Thyroid gland (tissue), 4 donors: ENCODE results near the gene NUAK1. TPM values are rescaled to one million over a fixed set of nuclear protein-coding genes. Genes with fewer than 3 reads are reported as not detected.

Experiments
- DNase-seq, 2 donors: peaks; one replicate each; pipeline ENCODE4 v3.0.0-alpha.2; 2019
- H3K27ac ChIP-seq, 3 donors: fragments of 200-600 bp; sonication (generic); 1 replicate in 2 of 3; 2 replicates in 1 of 3; pipeline ENCODE4 v1.5.1; 2016 to 2019; ENCODE audit warnings: mild to moderate bottlenecking in 1 of 3, moderate library complexity in 1 of 3
- H3K27me3 ChIP-seq: fragments of 200-600 bp; sonication (generic); one replicate; pipeline ENCODE4 v1.5.1; 2019
- H3K36me3 ChIP-seq, 2 donors: fragments of 200-600 bp; sonication (generic); one replicate each; pipeline ENCODE4 v1.5.1; 2016 to 2019
- H3K4me1 ChIP-seq, 2 donors: fragments of 200-600 bp; sonication (generic); one replicate each; pipeline ENCODE4 v1.5.1; 2017 to 2019
- H3K4me3 ChIP-seq, 3 donors: fragments of 200-600 bp; sonication (generic); replicated peaks in 1 of 3; 1 replicate in 2 of 3; 2 replicates in 1 of 3; pipeline ENCODE4 v1.5.1; 2016; ENCODE audit warnings: mild to moderate bottlenecking in 1 of 3
- H3K9me3 ChIP-seq: fragments of 200-600 bp; sonication (generic); one replicate; pipeline ENCODE4 v1.5.1; 2017
- POLR2A ChIP-seq, 2 donors: fragments of 450-650 bp; IDR thresholded peaks; one replicate each; pipeline ENCODE4 v1.6.1; 2017; ENCODE audit warnings: antibody characterized with exemption in 2 of 2, mild to moderate bottlenecking in 2 of 2, moderate library complexity in 1 of 2
- WGBS, 2 donors: methylation state at CpG; one replicate each; pipeline ENCODE4 v1.1.5; 2017; 5-methylcytosine and 5-hydroxymethylcytosine counted together
- intact Hi-C: fragments of 100-400 bp; cut with DNase I; formaldehyde crosslinking; loops from one replicate; pipeline ENCODE4 v1.15.1; 2023
- total RNA-seq, 4 donors: library from RNA; depleted of rRNA; stranded (reverse); fragments of >200 nt; gene quantifications; one replicate each; pipeline ENCODE4 v1.2.3, GENCODE V29; 2016
- TF ChIP-seq, protein P1 (sequence below), 6 experiments: fragments of 200-600 bp in 3 of 6; fragments of 450-650 bp in 3 of 6; sonication (generic) in 3 of 6; IDR thresholded peaks; one replicate each; pipeline ENCODE4 v1.5.1; 2016 to 2019; ENCODE audit warnings: antibody characterized with exemption in 6 of 6, mild to moderate bottlenecking in 2 of 6, inconsistent platforms in 1 of 6, moderate library complexity in 1 of 6

NUAK1 gene
- total RNA-seq = 10 to 100 TPM in 3 of 4 donors, 1 to 10 TPM in 1; 4.5 to 38.4 (median 10.6) TPM

DNA sequence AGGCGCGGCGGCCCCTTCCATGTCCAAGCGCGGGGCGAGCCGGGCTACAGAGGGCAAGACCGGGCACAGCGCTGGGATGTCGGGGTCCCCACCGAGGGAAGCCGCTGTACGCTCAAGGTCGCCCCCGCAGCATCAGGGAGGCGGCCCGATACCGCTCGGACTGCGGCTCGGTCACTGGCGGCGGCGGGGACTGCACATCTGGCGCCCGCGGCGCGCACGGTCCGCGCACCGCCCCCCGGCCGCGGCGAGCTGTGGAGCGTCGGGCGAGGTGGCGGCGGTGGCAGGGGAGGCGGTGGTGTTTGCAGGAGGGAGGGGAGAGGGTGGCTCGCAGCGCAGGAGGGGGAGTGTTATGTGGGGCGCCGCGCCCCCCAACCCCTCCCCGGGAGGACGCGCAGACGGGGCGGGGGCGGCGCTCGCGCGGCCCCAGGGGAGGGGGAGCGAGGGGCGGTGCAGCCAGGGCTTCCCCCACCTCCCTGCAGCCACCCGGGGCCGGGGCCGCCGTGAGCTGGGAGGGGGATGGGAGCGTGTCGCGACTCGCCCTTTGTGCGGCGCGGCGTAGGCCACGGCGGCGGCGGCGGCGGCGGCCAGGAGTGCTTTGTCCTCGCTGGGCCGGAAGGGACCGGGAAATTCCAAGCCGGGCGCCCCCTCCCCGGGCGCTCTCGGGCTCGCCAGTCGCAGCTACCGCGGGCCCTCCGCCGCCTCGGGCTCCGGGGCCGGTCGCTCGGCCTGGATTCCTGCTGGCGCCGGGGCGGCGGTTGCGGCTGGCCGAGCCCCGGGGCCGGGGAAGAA is at the start of gene NUAK1:
TSS of gene NUAK1 (minus strand) at position 322 of the 789 bp plus-strand sequence. CDS start at position 21, 301 bp downstream.
- TF ChIP-seq POLR2A (IDR thresholded peaks at IDR 0.05) = peak; percentile 46 to 58
- TF ChIP-seq, protein P1, sequence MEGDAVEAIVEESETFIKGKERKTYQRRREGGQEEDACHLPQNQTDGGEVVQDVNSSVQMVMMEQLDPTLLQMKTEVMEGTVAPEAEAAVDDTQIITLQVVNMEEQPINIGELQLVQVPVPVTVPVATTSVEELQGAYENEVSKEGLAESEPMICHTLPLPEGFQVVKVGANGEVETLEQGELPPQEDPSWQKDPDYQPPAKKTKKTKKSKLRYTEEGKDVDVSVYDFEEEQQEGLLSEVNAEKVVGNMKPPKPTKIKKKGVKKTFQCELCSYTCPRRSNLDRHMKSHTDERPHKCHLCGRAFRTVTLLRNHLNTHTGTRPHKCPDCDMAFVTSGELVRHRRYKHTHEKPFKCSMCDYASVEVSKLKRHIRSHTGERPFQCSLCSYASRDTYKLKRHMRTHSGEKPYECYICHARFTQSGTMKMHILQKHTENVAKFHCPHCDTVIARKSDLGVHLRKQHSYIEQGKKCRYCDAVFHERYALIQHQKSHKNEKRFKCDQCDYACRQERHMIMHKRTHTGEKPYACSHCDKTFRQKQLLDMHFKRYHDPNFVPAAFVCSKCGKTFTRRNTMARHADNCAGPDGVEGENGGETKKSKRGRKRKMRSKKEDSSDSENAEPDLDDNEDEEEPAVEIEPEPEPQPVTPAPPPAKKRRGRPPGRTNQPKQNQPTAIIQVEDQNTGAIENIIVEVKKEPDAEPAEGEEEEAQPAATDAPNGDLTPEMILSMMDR (IDR thresholded peaks at IDR 0.05) = peak in 2 of 6 experiments; percentile 12 to 18
- no peaks in the 10 kb centered on the region for H3K9me3 ChIP-seq
- peak within 1 kb of the TSS; percentile 72 to 85 (median 74) for H3K4me3 ChIP-seq
- H3K27ac ChIP-seq = peak within 1 kb of the TSS; percentile 73 to 91 (median 80)
- no peaks in the 10 kb centered on the region for H3K36me3 ChIP-seq
- DNase-seq = peak; percentile 74 to 77
- H3K4me1 ChIP-seq = peaks cover 27 to 35% of the 10 kb centered on the region in 2 donors
- intact Hi-C loops = loop anchor here (5.0 kb wide), 1 partner anchor 432 kb away; no protein-coding TSS in a partner anchor
- no peaks in the 10 kb centered on the region for H3K27me3 ChIP-seq
- WGBS, 2 donors = 1% methylated on average over 25 of the region's 106 CpGs; no CpG with 5 or more reads in 1 of the 2 donors

DNA sequence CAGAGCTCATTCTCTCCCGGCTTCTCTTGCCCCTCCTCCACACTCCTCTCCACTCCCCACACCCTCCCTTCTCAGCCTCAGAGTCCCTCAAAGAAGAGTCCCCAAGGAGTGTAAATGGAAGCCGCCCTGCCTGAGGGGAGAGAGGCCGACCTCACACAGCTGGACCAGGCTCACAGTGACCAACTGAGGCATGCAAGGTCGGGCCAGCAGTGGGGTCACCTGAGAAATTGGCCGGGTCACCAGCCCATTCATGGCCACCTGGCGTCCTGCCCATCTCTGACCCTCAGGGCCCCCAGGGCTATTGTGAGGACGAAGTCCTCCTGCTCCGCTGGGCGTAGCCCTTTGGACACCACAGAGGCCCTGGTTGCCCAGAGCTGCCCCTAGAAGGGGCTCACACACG is 49.5 kb upstream of the NUAK1 start:
- TF ChIP-seq, protein P1 (IDR thresholded peaks at IDR 0.05) = no peak
- TF ChIP-seq POLR2A (IDR thresholded peaks at IDR 0.05) = no peak
- Histone ChIP-seq H3K4me3 (no peak overlapping the region), H3K4me1 (peaks cover 36 to 60% of the 10 kb centered on the region in 2 donors), H3K27ac (no peak overlapping the region), H3K9me3 (no peaks in the 10 kb centered on the region), H3K27me3 (no peaks in the 10 kb centered on the region), H3K36me3 (no peaks in the 10 kb centered on the region)
- 57 to 62% methylated on average over 4 to 9 of the region's 10 CpGs for WGBS, 2 donors
- intact Hi-C loops = no loop called here
- DNase-seq = no peak

DNA sequence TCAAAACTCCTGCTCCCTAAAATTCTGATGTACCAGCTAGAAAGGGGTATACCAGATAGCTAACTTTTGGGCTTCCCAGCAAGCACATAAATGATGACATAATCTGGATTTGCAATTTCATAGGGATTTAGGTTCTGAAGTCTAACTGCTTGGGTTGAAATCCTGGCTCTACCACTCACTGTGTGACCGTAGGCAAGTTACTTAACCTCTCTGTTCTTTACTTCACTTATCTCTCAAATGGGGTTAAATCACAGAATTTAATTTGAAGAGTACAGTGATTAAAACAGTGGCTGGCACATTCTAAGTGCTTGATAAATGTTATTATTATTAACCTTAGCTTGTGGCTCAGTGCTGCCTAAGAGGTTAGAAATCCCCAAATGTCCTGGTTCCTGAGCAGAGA is 49.1 kb upstream of the NUAK1 start:
- H3K4me3 ChIP-seq = no peak overlapping the region
- 85 to 94% methylated on average over 1 of the region's 1 CpG for WGBS, 2 donors
- no peak for DNase-seq

DNA sequence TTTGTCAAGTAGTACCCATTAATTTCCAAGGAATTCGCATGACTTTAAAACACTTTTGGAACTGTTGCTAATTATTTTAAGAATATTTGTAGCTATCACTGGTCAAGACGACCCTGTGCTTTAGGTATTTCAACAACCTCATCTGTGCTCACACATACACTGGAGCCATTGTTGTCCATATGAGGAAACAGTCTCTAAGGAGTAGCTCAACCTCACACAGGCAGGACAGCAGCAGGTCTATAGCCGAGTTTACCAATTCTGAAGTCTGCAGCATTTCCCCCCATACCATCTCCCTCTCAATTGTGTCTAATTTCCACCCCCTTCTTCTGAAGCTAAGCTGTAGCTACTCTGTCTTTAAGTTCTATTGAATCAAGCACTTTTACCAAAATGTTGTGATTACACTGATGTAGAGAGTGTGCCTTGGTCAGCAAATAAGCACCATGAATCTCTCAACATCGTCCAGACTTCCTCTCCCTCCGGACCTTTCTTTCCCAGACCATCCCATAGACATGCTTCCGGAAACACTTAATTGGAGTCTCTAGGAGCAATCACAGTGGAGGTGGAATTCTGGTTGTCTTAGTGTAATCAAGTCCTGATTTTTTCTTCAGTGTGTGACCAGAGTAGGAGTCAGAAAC is 48.5 kb upstream of the NUAK1 start:
- DNase-seq = no peak
- intact Hi-C loops = no loop called here
- Histone ChIP-seq H3K27me3 (no peaks in the 10 kb centered on the region), H3K4me1 (peaks cover 28 to 50% of the 10 kb centered on the region in 2 donors), H3K4me3 (no peak overlapping the region), H3K27ac (no peak overlapping the region), H3K36me3 (no peaks in the 10 kb centered on the region), H3K9me3 (no peaks in the 10 kb centered on the region)
- TF ChIP-seq, protein P1 (IDR thresholded peaks at IDR 0.05) = no peak
- no peak for TF ChIP-seq POLR2A (IDR thresholded peaks at IDR 0.05)
- WGBS, 2 donors = 31 to 36% methylated on average over 6 of the region's 6 CpGs

More for the DNA sequence above, 49.1 kb upstream of the NUAK1 start:
- TF ChIP-seq POLR2A (IDR thresholded peaks at IDR 0.05) = no peak
- TF ChIP-seq, protein P1 (IDR thresholded peaks at IDR 0.05) = no peak
- no peaks in the 10 kb centered on the region for H3K36me3 ChIP-seq
- no peak overlapping the region for H3K27ac ChIP-seq
- no peaks in the 10 kb centered on the region for H3K27me3 ChIP-seq
- no peaks in the 10 kb centered on the region for H3K9me3 ChIP-seq
- intact Hi-C loops = no loop called here
- peaks cover 33 to 56% of the 10 kb centered on the region in 2 donors for H3K4me1 ChIP-seq

DNA sequence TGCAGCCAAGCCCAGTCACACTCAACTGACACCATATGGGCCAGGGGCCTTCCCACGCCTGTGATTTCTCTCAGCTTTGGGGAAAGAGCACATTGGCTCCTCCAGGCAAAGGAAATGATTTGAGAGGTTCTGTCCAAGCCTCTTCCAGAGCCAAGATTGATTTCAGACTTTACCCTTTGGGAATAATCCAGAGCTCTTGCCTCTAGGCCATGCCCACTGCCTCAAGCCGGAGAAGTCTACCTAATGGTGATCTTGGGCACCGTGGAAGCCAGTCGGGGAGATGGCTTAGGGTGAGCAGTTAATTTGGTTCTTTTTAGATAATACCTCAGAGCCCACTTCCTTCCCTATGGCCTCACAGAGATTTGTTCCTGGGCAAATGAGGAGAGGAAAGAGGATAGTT is 45.0 kb upstream of the NUAK1 start:
- 90 to 96% methylated on average over 4 of the region's 4 CpGs for WGBS, 2 donors
- Histone ChIP-seq H3K27me3 (no peaks in the 10 kb centered on the region), H3K36me3 (no peaks in the 10 kb centered on the region), H3K4me3 (no peak overlapping the region), H3K4me1 (peaks cover 17 to 37% of the 10 kb centered on the region in 2 donors), H3K9me3 (no peaks in the 10 kb centered on the region), H3K27ac (no peak overlapping the region)
- no peak for DNase-seq
- intact Hi-C loops = no loop called here
- TF ChIP-seq POLR2A (IDR thresholded peaks at IDR 0.05) = no peak
- TF ChIP-seq, protein P1 (IDR thresholded peaks at IDR 0.05) = no peak
